Occipital lobe (tissue), 2 donors: ENCODE results near the gene BMP15. TPM values are rescaled to one million over a fixed set of nuclear protein-coding genes. Genes with fewer than 3 reads are reported as not detected.

ENCODE experiments used
- DNase-seq: peaks from one replicate; lab custom pipeline; 2025; lab: John Stamatoyannopoulos, UW
- total RNA-seq: library from RNA; depleted of rRNA; stranded (reverse); fragments of >200 nt; gene quantifications from one replicate; pipeline ENCODE4 v1.2.3, GENCODE V29; 2014

The BMP15 gene
- not detected for total RNA-seq

DNA sequence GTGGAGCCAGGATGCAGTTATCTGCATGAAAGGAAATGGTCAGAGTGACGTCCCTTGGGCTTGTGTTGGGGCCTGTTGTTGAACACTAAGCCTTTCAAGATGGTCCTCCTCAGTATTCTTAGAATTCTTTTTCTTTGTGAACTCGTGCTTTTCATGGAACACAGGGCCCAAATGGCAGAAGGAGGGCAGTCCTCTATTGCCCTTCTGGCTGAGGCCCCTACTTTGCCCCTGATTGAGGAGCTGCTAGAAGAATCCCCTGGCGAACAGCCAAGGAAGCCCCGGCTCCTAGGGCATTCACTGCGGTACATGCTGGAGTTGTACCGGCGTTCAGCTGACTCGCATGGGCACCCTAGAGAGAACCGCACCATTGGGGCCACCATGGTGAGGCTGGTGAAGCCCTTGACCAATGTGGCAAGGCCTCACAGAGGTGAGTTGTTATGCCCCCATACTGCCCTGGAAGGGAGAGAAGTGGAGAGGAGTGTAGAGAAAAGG lies at the start of gene BMP15:
Gene BMP15 (plus strand): TSS at position 51 of the 492 bp plus-strand sequence. CDS start 49 bp downstream, at position 100.
- DNase-seq: no peak

DNA sequence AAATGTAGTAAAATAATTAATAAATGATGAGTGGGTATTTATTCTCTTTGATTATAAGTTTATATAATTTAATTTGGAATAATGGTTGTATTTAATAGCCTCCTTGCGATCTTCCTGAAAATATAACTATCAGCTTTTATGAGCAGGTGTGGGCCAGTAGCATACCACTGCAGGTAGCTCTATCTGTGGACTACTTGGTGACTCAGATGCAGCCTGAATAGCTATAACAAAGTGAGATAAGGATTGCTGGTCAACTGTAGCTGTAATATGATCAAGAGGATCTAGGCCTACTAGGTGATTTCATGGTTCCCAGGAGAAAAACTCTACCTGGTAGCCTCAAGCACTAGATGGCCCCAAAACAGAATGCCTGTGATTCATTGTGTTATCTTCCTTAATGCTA lies 47.1 kb upstream of the BMP15 start:
- DNase-seq: no peak

DNA sequence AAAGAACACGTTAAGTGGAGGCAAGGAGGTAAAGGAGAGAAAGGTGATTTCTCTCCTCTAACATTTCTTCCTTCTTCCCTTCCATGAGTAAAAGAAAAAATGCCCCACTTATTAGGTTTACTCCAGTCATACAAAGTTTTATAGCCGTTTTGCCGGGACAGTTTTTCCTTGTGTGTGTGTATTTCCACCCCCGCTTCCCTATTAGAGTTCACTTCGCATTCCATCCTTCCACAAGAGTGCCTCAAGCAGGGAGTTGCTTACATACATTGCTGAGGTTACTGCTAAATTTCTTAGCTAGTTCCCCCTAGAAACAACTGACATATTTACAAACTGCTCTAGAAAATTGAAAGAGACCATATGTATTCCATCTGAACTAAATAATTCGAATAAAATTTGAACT lies 45.2 kb upstream of the BMP15 start:
- no peak for DNase-seq

DNA sequence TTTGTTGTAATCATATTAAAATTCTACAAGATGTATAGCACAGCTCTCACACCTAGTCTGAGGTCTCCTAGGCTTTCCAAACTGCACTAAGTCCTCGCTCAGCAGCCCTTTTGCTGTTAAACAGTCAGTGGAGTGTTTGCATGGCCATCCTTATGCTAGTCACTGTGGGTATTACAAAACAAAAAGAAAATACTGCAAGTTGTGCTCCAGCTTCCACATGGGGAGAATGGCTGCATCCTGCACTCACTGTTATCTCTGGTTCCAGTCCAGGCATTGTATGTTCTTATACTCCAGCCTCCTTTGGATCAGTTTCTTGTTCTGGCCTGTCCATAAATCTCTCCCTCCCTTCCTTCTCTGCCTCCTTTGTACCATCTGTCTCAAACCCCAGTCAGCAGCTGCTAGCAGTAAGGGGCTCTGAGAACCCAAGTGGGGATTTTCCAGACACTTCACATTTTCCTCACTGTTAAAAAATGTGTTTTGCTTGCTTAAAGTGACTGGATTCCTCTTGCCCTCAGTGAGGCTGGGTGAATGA lies 38.5 kb upstream of the BMP15 start:
- no peak for DNase-seq

DNA sequence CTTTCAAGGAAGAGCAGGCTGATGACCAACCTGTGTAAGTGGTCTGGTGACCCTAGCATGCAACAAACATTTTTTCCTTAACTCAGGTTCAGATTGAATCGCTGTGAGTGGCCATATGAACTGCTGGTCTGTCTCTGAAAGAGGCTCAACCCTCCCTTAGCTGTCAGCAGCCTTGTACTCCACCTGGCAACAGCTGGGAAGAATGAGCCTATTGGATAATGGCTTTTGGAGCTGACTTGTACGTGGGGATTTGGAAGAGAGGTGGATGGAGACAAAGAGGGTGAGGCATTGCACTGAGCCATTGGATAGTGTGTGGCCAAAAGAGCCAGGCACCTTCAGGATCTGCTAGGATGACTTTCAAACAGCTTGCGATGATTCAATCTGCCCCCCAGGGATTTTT lies 35.7 kb upstream of the BMP15 start:
- no peak for DNase-seq

DNA sequence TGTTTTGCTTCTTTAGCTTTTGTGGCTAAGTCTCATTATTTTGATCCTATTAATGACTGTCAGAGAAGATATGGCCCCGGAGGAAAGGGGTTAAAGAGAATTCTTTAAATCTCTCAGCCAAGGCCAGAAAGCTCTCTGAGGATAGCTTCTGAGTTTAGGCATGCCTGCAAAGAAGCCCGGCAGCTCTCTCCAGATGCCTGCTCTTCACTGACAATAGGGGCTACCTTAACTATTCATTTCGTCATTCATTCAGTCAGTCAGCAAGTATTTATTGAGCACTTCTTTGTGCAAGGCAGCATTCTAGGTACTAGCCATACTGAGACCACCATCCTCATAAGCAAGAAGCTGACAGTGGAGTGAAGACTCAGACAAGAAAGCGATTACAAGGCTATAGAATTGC lies 34.0 kb upstream of the BMP15 start:
- no peak for DNase-seq

DNA sequence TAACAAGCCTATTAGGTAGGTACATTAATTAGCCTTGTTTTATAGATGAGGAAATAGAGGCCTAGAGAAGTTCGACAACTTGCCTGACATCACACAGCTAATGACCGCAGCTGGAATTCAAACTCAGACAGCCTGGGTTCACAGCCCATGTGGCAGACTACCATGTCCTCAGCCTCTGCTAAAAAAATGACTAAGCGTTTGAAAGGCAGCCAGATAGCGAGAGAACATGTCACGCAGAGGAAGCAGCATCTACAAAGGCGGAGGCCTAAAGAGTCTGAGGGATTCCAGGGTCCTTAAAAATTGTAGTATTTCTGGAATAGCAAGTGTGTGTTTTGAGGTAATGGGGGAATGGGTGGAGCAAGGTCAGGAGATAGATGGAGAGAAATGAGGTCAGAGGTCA lies 33.2 kb upstream of the BMP15 start:
- DNase-seq: no peak

DNA sequence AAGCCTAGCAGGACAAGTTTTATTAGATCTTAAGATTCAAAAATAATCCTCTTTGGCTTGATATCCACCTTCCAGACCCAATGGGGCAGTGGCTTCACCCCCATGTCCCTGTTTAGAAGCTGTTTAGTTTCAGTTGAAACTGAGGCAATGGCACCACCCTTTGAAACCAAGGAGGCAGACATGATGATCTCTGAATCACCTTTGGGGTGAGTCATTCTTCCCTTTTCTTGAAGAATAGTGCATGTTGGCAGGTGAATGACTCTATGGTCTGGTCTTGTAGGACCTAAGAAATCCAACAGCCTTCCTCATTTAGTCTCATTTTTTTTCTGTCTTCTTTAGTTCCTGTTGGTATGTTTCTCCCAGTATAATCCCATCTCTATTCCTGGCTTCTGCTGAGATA lies 29.5 kb upstream of the BMP15 start:
- no peak for DNase-seq

DNA sequence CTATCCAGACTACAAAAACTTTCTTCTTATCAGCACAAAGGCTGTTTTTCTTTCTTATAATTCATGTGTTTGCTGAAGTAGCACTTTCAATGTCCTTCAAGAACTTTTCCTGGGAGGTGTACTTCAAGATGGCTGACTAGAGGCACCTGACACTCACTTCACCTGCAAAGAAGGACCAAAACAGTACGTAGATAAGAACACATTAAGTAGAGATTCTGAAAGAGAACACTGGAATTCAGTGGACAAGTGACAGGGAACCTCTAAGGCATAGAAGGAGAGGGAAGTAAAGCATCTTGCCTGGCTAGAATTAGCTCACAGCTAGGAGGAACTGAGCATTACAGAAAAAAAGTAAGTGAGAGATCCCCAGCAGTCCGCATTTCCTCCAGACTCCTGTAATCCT lies 21.7 kb upstream of the BMP15 start:
- DNase-seq: no peak

DNA sequence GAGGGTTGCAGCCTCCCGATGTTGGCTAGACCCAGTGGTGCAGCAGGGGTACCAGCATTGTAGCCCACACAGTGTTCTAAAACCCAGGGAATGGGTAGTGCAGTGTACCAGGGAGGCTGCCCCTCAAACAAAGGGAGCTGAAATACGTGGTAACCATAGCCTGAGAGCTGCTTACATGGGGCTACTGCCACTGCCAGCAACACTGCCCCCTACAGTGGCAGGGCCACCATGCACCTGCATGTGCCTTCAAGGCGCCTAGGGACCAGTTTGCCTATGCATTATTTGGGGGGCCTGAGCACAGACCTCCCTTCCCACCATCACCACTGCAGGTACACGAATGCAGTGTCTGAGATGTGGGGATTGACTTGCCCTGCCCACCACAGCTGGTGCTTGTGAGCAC lies 21.0 kb upstream of the BMP15 start:
- no peak for DNase-seq

DNA sequence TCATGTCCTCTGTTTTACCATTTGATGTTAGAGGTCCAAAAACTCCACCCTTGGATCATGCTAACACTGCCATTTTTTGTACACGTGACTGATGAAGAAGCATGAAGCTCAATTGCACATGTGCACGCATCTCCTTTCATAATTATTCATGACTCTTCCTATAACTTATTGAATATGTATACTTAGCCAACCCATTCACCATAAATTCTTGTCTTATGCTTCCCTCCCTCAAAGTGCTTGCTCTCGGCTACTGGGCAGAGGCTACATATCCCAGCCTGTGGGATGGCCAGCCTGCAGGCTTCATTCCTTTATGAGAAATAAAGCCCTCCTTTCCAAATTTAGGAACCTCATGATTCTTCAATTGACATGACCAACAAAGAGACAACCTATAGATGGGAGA lies 17.5 kb upstream of the BMP15 start:
- DNase-seq: no peak

DNA sequence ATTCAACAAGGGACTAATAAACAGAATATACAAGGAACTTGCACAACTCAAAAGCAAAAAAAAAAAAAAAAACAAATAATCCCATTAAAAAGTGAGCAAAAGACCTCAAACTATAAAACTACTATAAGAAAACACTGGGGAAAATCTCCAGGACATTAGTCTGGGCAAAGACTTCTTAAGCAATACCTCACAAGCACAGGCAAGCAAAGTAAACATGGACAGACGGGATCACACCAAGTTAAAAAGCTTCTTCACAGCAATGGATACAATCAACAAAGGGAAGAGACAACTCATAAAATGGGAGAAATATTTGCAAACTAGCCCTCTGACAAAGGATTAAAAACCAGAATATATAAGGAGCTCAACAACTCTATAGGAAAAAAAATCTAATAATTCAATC lies 17.1 kb upstream of the BMP15 start:
- DNase-seq: no peak

DNA sequence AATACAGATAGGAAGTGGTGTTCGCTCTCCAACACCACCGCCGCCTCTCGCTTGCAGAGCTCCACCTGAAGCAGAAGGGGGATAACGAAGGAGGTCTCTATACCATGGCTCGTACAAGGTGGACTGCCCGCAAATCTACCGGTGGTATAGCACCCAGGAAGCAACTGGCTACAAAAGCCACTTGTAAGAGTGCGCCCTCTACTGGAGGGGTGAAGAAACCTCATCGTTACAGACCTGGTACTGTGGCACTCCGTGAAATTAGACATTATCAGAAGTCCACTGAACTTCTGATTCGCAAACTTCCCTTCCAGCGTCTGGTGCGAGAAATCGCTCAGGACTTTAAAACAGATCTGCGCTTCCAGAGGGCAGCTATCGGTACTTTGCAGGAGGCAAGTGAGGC lies 5.2 kb upstream of the BMP15 start:
- DNase-seq: no peak

DNA sequence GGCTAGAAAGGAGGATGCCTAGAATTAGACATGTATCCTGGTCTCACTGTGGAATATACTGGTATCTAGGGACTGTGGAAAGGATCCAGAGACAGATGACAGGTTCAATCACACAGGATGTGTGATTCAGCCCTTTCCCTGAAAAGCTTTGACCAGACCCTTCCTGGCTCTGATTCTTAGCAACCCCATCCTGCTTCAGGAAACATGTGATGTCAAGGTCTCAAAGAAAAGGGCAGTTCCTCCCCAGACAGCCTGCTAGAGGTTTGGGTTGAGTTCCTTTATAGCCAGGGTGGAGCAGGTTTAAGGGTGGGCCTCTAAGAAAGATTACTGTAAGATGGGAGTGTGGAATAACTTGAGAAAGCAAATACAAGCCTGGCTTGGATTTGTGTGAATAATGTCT lies 3.0 kb downstream of the BMP15 start:
- DNase-seq: no peak

DNA sequence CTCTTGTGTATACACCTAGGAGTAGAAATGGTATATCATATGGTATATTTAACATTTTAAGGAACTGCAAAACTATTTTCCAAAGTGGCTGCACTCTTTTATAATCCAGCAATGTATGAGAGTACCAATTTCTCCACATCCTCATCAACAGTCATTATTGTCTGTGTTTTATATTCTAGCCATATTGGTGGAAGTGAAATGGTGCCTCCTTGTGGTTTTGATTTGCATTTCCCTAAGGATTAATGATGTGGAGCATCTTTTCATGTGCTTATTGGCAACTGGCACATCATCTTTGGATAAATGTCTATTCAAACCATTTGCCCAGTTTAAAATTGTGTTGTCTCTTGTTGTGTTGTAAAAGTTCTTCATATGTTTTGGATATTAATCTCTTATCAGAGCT lies 9.6 kb downstream of the BMP15 start:
- no peak for DNase-seq

DNA sequence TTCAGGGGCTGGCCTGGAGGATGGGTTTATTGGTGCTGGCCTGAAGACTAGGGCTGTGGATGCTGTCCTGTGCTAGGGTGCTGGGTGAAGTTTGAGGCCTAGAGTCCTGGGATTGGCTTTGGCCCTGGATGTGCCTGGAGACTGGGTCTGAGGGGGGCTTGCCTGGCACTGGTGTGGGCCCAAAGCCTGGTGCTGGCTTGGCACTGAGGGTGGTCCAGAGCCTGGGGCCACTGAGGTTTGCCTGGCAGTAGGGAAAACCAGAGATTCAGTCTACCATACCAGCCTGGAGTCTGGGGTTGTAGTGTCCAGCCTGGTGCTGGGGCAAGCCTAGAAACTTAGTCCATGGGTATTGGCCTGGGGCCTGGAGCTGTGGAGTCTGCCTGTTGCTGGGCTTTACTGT lies 16.6 kb downstream of the BMP15 start:
- DNase-seq: no peak

DNA sequence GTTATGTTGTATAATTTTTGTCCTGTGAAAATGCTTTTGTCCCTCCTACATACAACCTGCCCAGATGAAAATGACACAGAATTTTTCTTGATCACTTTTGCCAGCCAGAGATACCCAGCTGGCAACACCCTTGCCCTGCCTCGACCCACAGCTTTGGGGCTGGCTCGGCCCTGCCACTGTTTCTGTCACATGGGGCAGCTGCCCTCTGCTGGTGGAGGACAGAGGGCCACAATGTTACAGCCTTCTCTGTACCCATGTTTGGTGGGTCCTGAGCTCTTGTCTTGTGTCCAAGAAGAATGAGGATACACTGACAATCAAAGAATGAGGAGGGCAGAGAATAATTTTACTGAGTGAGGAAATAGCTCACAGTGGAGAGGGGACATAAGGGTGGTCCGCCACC lies 31.1 kb downstream of the BMP15 start:
- DNase-seq: no peak

DNA sequence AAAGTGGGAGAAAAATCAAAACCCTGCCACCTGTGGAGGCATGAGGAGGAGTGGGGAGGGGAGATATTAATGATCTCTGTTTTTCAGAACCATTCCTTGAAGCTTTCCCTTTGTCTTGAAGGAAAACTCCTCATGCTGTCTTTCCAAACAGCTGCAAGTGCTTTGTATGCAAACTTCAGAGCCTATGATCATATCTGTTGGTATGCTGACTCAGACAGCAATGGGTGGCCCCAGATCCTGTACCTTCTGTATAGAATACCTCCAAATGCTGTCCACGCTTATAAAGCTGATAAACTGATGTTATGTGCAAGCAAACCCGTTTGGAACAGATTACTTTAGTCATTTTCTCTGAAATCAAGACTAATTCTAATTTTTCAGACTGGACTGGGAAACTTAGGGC lies 31.9 kb downstream of the BMP15 start:
- no peak for DNase-seq

DNA sequence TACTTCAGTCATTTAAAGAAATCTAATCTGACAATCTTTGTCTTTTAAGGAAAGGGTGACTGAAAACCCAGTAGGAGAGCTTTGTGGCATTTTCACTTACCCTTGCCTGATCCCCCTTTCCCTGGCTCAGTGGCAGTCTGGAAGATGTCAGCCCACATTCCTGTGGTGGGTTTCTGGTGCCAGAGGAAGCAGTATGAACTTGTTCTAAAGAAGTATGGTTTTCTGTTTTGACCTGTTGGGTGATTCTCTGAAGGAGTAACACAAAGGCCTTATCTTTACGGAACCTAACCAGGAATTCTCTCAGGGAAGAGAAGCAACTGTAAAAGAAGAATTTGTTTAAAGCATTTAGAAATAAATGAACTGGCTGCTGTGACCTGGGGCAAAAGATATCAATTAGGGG lies 41.9 kb downstream of the BMP15 start:
- no peak for DNase-seq

DNA sequence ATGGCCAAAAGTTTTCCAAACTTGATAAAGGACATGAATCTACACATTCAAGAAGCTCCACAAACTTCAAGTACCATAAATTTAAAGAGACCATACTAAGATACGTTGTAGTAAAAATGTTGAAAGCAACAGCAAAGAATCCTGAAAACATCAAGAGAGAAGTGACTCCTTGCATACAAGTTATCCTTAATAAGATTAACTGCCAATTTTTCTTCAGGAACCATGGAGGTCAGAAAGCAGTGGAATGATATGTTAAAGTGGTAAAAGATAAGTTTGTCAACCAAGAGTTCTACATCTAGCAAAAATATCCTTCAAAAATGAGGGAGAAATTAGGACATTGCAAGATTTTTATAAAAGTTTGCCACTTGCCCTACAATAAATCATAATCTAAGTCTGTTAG lies 43.3 kb downstream of the BMP15 start:
- DNase-seq: no peak

DNA sequence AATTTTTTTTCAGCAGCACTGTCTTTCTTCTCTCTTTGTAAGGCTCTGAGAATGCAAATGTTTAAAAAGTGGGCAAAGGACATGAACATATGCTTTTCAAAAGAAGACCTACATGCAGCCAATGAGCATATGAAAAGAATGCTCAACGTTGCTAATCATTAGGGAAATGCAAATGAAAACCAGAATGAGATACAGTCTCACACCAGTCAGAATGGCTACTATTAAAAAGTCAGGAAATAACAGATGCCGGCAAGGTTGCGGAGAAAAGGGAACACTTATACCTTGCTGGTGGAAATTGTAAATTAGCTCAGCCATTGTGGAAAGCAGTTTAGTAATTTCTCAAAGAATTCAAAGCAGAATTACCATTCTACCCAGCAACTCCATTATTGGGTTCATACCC lies 51.6 kb downstream of the BMP15 start:
- no peak for DNase-seq

DNA sequence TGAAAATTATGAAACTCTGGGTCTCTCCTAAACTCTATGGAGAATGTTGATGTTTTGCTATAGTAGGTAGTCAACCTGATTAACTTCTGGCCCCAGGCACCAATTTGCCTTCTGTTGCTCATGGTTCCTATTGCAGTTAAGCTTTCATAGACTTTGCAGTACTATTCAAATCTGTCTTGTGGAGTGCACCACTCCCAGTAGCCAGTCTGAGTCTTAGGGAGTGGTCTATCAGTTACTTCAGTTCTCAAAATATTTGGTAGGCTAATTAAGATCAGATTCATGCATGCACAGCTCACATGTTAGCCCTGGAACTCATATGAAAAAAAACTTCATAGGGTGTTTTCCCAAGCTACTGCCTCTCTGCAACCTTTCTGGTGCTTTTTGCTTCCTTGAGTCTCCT lies 53.3 kb downstream of the BMP15 start:
- no peak for DNase-seq
